Mesendoderm (in vitro differentiated cells): ENCODE measurements around the gene ARID1B.
A peak's percentile ranks its signal among the peaks of the same experiment; 100 is the strongest.

Experiments
- DNase-seq: peaks from one replicate; pipeline ENCODE4 v3.0.0; 2013
- H2AK5ac ChIP-seq: 2 replicates; pipeline ENCODE4 v1.6.1; 2013; ENCODE audit warnings: low read length, inconsistent platforms
- H2BK120ac ChIP-seq: 2 replicates; pipeline ENCODE4 v1.6.1; 2013; ENCODE audit warnings: low read depth, mild to moderate bottlenecking, low read length, moderate library complexity, mixed read lengths
- H2BK15ac ChIP-seq: replicated peaks from 2 replicates; pipeline ENCODE4 v1.6.1; 2013; ENCODE audit warnings: low read depth, mild to moderate bottlenecking, moderate library complexity
- H2BK5ac ChIP-seq: 2 replicates; pipeline ENCODE4 v1.6.1; 2013; ENCODE audit warnings: low read length, inconsistent platforms
- H3K18ac ChIP-seq: 2 replicates; pipeline ENCODE4 v1.6.1; 2013; ENCODE audit warnings: mild to moderate bottlenecking, low read length, mixed read lengths
- H3K23ac ChIP-seq: one replicate; pipeline ENCODE4 v1.6.1; 2013; ENCODE audit warnings: low read length
- H3K27ac ChIP-seq: 2 replicates; pipeline ENCODE4 v1.5.1; 2013; ENCODE audit warnings: low read depth, mild to moderate bottlenecking, inconsistent platforms, low read length, moderate library complexity
- H3K27me3 ChIP-seq: 2 replicates; pipeline ENCODE4 v1.6.1; 2013; ENCODE audit warnings: low read length, control low read depth, mild to moderate bottlenecking, inconsistent platforms; ENCODE audit not compliant: insufficient read depth, poor library complexity
- H3K36me3 ChIP-seq: 2 replicates; pipeline ENCODE4 v1.6.1; 2013; ENCODE audit warnings: low read length, inconsistent platforms; ENCODE audit not compliant: control insufficient read depth, insufficient read depth
- H3K4ac ChIP-seq: one replicate; pipeline ENCODE4 v1.6.1; 2013; ENCODE audit warnings: low read depth, mild to moderate bottlenecking, low read length, moderate library complexity
- H3K4me1 ChIP-seq: 2 replicates; pipeline ENCODE4 v1.6.1; 2013; ENCODE audit warnings: low read depth, low read length, inconsistent platforms; ENCODE audit not compliant: control insufficient read depth
- H3K4me2 ChIP-seq: 2 replicates; pipeline ENCODE4 v1.6.1; 2013; ENCODE audit warnings: low read length
- H3K4me3 ChIP-seq: 2 replicates; pipeline ENCODE4 v1.5.1; 2013; ENCODE audit warnings: mild to moderate bottlenecking, low read length
- H3K56ac ChIP-seq: one replicate; pipeline ENCODE4 v1.6.1; 2013; ENCODE audit warnings: low read length
- H3K79me1 ChIP-seq: 2 replicates; pipeline ENCODE4 v1.6.1; 2013; ENCODE audit warnings: low read length, inconsistent platforms
- H3K79me2 ChIP-seq: 2 replicates; pipeline ENCODE4 v1.6.1; 2013; ENCODE audit warnings: mild to moderate bottlenecking, low read length; ENCODE audit not compliant: control insufficient read depth, insufficient read depth
- H3K9ac ChIP-seq: 2 replicates; pipeline ENCODE4 v1.6.1; 2013; ENCODE audit warnings: low read length, inconsistent platforms
- H4K5ac ChIP-seq: one replicate; pipeline ENCODE4 v1.6.1; 2013; ENCODE audit warnings: low read length
- H4K8ac ChIP-seq: one replicate; pipeline ENCODE4 v1.6.1; 2013; ENCODE audit warnings: low read depth, mild to moderate bottlenecking, control low read depth, low read length, moderate library complexity
- WGBS: extraction: QIAGEN DNeasy Blood & Tissue Kit; methylation state at CpG from one replicate; pipeline ENCODE4 v1.1.7; 2013; ENCODE audit warnings: low lambda C conversion rate, missing lambda C conversion rate; ENCODE audit not compliant: insufficient coverage; ENCODE audit errors: extremely low coverage; 5-methylcytosine and 5-hydroxymethylcytosine counted together

ARID1B gene

DNA sequence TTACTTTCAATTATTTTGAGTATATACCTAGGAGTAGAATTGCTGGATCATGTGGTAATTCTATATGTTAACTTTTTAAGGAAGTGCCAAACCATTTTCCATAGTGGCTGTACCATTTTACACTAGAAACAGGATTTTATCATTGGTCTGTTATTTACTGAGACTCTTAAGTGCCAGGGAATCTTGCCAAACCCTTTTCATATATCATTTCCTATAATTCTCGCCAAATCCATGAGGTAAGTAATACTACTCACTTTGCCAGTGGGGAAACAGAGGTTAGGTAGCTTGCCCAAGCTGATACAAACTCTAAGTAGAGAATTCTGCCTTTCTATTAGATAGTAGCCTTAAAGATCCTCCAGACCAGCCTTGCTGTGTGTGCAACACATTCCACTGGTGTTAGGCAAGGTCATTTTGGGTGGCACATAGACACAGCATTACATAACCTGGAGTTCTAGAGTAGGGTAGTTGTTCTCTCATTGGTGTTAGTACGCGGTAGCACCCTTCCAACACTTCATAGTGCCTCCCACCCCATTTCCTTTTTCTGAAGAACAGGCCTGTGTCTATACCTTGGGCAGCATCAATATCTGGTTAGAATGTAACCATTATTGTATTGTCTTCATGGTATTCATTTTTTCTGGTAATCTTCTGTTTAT lies 65.5 kb downstream of the ARID1B start:
- Histone ChIP-seq H3K4ac (no peak overlapping the region), H4K5ac (no peak overlapping the region), H3K27ac (no peak overlapping the region), H3K18ac (no peak overlapping the region), H2BK5ac (no peak overlapping the region), H4K8ac (no peak overlapping the region), H3K4me2 (no peak overlapping the region), H2BK120ac (no peak overlapping the region), H3K9ac (no peak overlapping the region), H2BK15ac (no peak overlapping the region), H3K4me3 (no peak overlapping the region), H3K56ac (peak overlapping the region; percentile 11), H3K4me1 (peaks cover 16% of the 10 kb centered on the region), H3K79me1 (peaks cover 26% of the 10 kb centered on the region), H3K27me3 (no peaks in the 10 kb centered on the region), H2AK5ac (no peak overlapping the region), H3K23ac (no peak overlapping the region), H3K79me2 (peaks cover 64% of the 10 kb centered on the region), H3K36me3 (no peaks in the 10 kb centered on the region)
- WGBS, result no CpG with 5 or more reads among the region's 3 CpGs
- DNase-seq, result no peak

DNA sequence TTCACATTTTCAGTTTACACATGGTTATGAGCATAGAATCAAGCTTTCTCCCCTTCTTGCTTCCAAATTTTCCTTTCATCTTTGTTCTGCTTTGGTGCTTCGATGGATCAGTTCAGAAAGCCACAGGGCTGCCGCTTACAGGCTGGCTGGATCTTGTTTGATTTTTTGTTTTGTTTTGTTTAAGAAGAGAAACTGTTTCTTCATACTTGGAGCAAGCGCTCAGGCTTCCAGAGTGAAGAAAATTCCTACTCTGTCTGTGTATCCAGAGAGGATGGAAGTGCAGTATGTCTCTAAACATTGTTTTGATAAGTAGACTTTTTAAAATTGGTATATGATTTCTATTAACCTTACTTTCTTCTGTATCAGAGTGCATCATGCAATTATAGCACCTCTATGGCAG lies 66.9 kb downstream of the ARID1B start:
- H3K4me3 ChIP-seq, result no peak overlapping the region
- H4K5ac ChIP-seq, result no peak overlapping the region
- no peak overlapping the region for H3K27ac ChIP-seq
- no CpG with 5 or more reads among the region's 3 CpGs for WGBS
- H2BK5ac ChIP-seq, result no peak overlapping the region
- no peak overlapping the region for H3K4ac ChIP-seq
- no peaks in the 10 kb centered on the region for H3K36me3 ChIP-seq
- no peak overlapping the region for H2AK5ac ChIP-seq
- H4K8ac ChIP-seq, result no peak overlapping the region
- H2BK120ac ChIP-seq, result no peak overlapping the region
- no peak overlapping the region for H2BK15ac ChIP-seq
- peaks cover 20% of the 10 kb centered on the region for H3K79me1 ChIP-seq
- no peak overlapping the region for H3K9ac ChIP-seq
- peaks cover 70% of the 10 kb centered on the region for H3K79me2 ChIP-seq
- H3K4me1 ChIP-seq, result peaks cover 16% of the 10 kb centered on the region
- no peaks in the 10 kb centered on the region for H3K27me3 ChIP-seq
- no peak overlapping the region for H3K23ac ChIP-seq
- H3K56ac ChIP-seq, result no peak overlapping the region
- no peak overlapping the region for H3K18ac ChIP-seq
- DNase-seq, result no peak
- no peak overlapping the region for H3K4me2 ChIP-seq

DNA sequence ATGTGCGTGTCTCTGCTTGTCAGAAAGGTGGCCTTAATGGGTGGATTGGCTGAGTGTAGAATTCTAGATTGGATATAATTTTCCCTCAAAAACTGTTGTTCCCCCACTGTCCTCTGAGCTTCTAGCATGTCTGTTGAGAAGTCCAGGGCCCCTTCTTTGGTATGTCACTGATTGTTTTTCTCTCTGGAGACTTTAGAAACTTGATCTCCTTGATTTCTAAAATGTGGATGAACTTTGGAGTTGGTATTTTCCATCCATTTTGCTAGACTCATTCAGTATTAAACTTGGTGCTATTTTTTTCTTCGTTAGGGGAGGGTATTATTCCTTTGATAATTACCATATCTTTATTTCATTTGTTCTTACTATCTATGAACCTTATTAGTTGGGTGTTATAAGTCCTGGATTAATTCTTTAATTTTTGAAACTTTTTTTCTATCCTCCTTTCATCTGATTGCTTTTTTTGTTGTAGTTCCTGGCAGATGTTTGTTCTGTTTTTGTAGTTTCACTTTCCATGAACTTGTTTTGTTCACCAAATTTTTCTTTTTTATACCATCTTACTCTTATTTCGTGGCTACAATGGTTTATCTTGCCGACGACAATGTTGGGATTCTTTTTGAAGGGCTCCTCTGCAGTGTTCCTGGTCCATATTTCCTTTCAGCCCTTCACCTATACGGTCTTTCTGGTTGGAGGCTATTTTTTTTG lies 68.4 kb downstream of the ARID1B start:
- Histone ChIP-seq H3K4ac (no peak overlapping the region), H3K56ac (no peak overlapping the region), H3K4me3 (no peak overlapping the region), H2BK15ac (no peak overlapping the region), H3K27ac (no peak overlapping the region), H4K5ac (no peak overlapping the region), H2BK120ac (no peak overlapping the region), H4K8ac (no peak overlapping the region), H3K4me2 (no peak overlapping the region), H3K18ac (no peak overlapping the region), H3K36me3 (no peaks in the 10 kb centered on the region), H3K79me2 (peaks cover 69% of the 10 kb centered on the region), H3K9ac (no peak overlapping the region), H3K79me1 (peaks cover 23% of the 10 kb centered on the region), H3K27me3 (no peaks in the 10 kb centered on the region), H2AK5ac (no peak overlapping the region), H3K23ac (no peak overlapping the region), H2BK5ac (no peak overlapping the region), H3K4me1 (peaks cover 7% of the 10 kb centered on the region)
- no peak for DNase-seq
- WGBS, result no CpG with 5 or more reads among the region's 6 CpGs

- Histone ChIP-seq H3K9ac (no peak overlapping the region), H4K8ac (no peak overlapping the region), H3K4me2 (no peak overlapping the region), H3K4me3 (no peak overlapping the region), H3K4me1 (peaks cover 4% of the 10 kb centered on the region), H3K23ac (no peak overlapping the region), H2BK15ac (no peak overlapping the region), H4K5ac (no peak overlapping the region), H3K36me3 (no peaks in the 10 kb centered on the region), H3K18ac (peak overlapping the region; percentile 4), H2BK5ac (no peak overlapping the region), H3K27ac (no peak overlapping the region), H3K27me3 (no peaks in the 10 kb centered on the region), H2BK120ac (peak overlapping the region; percentile 13), H3K56ac (no peak overlapping the region), H3K79me1 (peaks cover 19% of the 10 kb centered on the region), H2AK5ac (no peak overlapping the region), H3K4ac (no peak overlapping the region), H3K79me2 (peaks cover 65% of the 10 kb centered on the region)
- WGBS, result no CpG with 5 or more reads among the region's 6 CpGs
- DNase-seq, result peak; percentile 57
Observed at GRCh38 chr6:156846845-156847599, 69.8 kb downstream of the ARID1B start.

GRCh38 chr6:156848123-156848522 lies 70.9 kb downstream of the ARID1B start:
- Histone ChIP-seq H3K23ac (no peak overlapping the region), H4K5ac (no peak overlapping the region)
- DNase-seq, result no peak

More at GRCh38 chr6:156848123-156848522, 70.9 kb downstream of the ARID1B start:
- Histone ChIP-seq H2AK5ac (no peak overlapping the region), H3K79me2 (peaks cover 67% of the 10 kb centered on the region), H3K36me3 (no peaks in the 10 kb centered on the region), H2BK5ac (no peak overlapping the region), H3K18ac (peak overlapping the region; percentile 75), H3K4me2 (no peak overlapping the region), H2BK15ac (no peak overlapping the region), H3K79me1 (peaks cover 15% of the 10 kb centered on the region), H3K9ac (no peak overlapping the region), H3K27ac (no peak overlapping the region), H3K56ac (no peak overlapping the region), H3K4me1 (peaks cover 6% of the 10 kb centered on the region), H3K4ac (no peak overlapping the region), H3K4me3 (no peak overlapping the region), H3K27me3 (no peaks in the 10 kb centered on the region), H2BK120ac (no peak overlapping the region), H4K8ac (no peak overlapping the region)
- WGBS, result no CpG with 5 or more reads among the region's 3 CpGs
